ENCODE measurements around the gene FGFR3.

The FGFR3 gene

DNA sequence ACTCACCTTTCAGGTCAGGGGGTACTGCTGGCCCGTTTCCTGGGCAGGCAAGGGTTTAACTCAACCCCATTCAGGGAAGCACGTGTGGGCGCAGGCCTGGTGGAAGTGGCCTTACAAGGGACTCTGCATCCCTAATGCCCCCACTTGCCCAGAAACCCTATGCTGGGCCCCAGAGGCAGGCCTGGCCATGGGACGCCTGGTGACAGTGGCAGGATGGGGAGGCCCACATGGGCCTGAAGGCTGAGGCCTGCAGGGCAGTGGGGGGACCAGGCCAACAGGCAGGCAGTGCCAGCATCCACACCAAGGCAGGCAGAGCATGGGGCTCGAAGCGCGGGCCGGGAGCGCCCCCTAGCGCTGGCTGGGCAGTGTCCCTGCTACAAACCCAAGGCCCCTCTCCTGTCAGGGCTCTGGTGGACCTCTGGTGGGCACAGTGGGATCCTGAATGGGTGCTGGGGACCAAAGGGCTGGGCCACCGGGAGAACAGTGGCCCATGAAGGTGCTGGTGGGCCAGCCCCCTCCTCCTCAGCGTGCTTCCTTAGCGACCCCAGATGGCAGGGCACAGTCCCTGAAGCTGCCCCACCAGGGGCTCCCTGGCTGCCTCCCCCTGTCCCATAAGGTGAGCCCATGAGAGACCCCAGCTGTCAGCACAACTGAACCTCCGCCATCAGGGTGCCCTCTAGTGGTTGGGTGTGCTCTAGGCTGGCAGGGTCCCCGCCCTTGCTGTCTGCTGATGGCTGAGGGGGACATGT is 16.8 kb downstream of the FGFR3 start:
- H3K27me3 Mint-ChIP-seq (ENCODE audit: low read depth, poor library complexity) = peaks cover 3% of the 10 kb centered on the region
- TF ChIP-seq, protein P1, sequence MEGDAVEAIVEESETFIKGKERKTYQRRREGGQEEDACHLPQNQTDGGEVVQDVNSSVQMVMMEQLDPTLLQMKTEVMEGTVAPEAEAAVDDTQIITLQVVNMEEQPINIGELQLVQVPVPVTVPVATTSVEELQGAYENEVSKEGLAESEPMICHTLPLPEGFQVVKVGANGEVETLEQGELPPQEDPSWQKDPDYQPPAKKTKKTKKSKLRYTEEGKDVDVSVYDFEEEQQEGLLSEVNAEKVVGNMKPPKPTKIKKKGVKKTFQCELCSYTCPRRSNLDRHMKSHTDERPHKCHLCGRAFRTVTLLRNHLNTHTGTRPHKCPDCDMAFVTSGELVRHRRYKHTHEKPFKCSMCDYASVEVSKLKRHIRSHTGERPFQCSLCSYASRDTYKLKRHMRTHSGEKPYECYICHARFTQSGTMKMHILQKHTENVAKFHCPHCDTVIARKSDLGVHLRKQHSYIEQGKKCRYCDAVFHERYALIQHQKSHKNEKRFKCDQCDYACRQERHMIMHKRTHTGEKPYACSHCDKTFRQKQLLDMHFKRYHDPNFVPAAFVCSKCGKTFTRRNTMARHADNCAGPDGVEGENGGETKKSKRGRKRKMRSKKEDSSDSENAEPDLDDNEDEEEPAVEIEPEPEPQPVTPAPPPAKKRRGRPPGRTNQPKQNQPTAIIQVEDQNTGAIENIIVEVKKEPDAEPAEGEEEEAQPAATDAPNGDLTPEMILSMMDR (IDR thresholded peaks at IDR 0.05) = peak; percentile 95
- H3K36me3 Mint-ChIP-seq (ENCODE audit: low read depth) = peaks cover 8% of the 10 kb centered on the region
- no peak overlapping the region for H3K4me3 Mint-ChIP-seq
- H3K9me3 Mint-ChIP-seq = no peaks in the 10 kb centered on the region
- peak; percentile 89 for DNase-seq
- H3K4me1 Mint-ChIP-seq = no peaks in the 10 kb centered on the region
- no peak overlapping the region for H3K27ac Mint-ChIP-seq

DNA sequence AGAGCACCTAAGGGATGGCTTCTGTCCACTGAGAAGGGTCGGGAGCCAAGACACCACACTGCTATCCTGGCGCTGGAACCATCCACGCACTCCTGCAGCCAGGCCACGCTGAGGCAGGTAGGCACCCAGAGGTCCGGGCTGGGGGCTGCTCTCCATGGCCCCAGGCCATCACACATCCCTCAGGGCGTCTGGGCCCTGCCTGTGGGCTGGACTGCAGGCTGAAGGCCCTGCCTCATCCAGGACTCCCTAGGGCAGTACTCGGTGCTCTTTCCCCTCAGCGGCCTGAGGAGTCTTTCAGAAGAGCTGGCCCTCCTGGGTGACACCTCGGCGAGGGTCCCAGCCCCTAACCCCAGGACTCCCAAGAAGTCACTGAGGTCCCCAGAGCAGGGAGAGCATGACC is 17.7 kb downstream of the FGFR3 start:
- TF ChIP-seq, protein P1 (IDR thresholded peaks at IDR 0.05) = no peak
- Mint-ChIP-seq H3K4me1 (no peaks in the 10 kb centered on the region), H3K27ac (no peak overlapping the region), H3K36me3 (ENCODE audit: low read depth) (peaks cover 8% of the 10 kb centered on the region), H3K4me3 (no peak overlapping the region), H3K9me3 (no peaks in the 10 kb centered on the region), H3K27me3 (ENCODE audit: low read depth, poor library complexity) (peaks cover 3% of the 10 kb centered on the region)
- no peak for DNase-seq

DNA sequence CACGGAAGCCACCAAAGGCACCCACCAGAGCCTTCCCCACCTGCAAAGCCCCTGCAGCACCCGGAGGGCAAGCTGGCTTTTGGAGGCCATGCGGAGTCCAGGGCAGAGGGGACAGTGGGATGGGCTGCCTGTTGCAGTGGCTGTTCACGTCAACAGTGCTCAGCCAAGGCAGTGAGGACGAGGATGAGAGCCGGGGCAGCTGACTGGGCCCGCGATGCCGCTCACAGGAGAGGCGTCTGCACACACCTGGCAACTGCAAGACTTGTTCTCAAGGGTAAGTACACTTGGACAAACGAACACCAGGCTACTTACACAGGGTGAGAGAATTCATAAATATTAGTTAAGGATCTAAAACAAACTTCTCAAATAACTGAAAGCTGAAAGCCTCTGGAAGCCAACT is 19.6 kb downstream of the FGFR3 start:
- H3K27me3 Mint-ChIP-seq (ENCODE audit: low read depth, poor library complexity) = no peaks in the 10 kb centered on the region
- no peak for DNase-seq
- TF ChIP-seq, protein P1 (IDR thresholded peaks at IDR 0.05) = no peak
- H3K27ac Mint-ChIP-seq = no peak overlapping the region
- H3K36me3 Mint-ChIP-seq (ENCODE audit: low read depth) = peaks cover 15% of the 10 kb centered on the region
- no peak overlapping the region for H3K4me3 Mint-ChIP-seq
- H3K4me1 Mint-ChIP-seq = no peaks in the 10 kb centered on the region
- no peaks in the 10 kb centered on the region for H3K9me3 Mint-ChIP-seq

DNA sequence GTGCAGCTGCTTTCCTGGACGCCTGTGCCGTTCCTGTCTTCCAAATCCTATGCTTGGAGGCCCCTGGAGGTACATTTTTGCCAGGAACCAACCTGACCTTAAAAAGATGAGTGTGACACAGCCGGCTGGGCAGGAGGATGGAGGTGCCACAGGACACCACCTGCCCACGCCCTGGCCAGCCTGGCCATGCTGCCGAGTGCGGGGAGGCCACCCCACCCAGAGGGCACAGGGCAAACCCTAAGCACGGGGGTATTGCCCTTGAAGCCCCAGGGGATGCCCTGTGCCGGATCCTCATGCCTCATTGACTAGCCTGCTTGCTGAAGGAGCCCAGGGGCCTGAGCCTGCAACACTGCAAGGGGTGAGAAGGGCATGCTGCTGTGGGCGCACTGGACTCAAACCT is 20.1 kb downstream of the FGFR3 start:
- Mint-ChIP-seq H3K27ac (no peak overlapping the region), H3K4me1 (no peaks in the 10 kb centered on the region), H3K36me3 (ENCODE audit: low read depth) (peaks cover 15% of the 10 kb centered on the region), H3K9me3 (no peaks in the 10 kb centered on the region), H3K4me3 (no peak overlapping the region), H3K27me3 (ENCODE audit: low read depth, poor library complexity) (no peaks in the 10 kb centered on the region)
- TF ChIP-seq, protein P1 (IDR thresholded peaks at IDR 0.05) = no peak
- DNase-seq = no peak

DNA sequence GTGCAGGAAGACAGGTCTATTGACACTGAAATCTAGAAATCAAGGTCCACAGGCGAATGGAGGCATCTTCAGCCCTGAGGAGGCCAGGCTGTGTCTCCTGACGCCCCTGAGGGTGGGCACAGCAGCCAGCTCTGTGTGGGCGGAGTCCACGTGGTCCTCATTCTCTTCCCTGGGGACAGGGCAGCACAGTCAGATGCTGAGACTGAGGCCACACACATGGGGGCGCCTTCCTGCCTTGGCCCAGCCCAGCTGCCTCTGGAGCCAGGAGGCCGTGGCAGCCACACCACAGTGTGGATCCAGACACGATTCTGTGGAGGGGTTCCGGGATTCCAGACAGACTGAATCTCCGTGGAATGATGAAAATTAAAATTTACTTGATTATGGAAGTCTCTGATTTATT is 20.8 kb downstream of the FGFR3 start:
- peaks cover 15% of the 10 kb centered on the region for H3K36me3 Mint-ChIP-seq (ENCODE audit: low read depth)
- H3K4me3 Mint-ChIP-seq = no peak overlapping the region

More for the DNA sequence above, 20.8 kb downstream of the FGFR3 start:
- Mint-ChIP-seq H3K27ac (peak overlapping the region; percentile 22), H3K27me3 (ENCODE audit: low read depth, poor library complexity) (no peaks in the 10 kb centered on the region), H3K4me1 (no peaks in the 10 kb centered on the region), H3K9me3 (no peaks in the 10 kb centered on the region)
- TF ChIP-seq, protein P1 (IDR thresholded peaks at IDR 0.05) = no peak
- DNase-seq = no peak

All from nephron progenitor cell (in vitro differentiated cells).